ENCODE data around the gene HERC4.

DNA sequence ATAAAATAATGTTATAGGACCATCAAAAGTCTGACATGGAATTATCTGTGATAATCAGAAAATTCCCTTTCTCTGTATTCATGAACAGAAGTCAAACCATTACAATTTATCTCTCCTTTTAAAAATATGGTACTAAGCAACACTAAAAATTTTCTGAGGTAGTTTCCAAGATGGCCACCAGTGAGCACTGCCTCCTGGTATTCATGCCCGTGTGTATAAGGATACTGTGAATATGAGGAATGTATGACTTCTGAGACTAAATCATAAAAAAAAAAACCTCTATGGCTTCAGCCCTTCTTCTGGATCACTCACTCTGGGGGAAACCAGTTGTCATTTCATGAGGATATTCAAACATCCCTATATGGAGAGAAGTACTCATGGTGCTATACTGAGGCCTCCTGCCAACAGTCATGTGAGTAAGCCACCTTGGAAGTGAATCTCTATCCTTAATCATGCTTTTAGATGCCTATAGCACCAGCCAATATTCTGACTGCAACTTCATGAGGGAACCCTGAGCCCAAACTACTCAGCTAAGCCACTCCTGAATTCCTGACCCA is 149.6 kb downstream of the HERC4 start:
- TF ChIP-seq, protein P1, sequence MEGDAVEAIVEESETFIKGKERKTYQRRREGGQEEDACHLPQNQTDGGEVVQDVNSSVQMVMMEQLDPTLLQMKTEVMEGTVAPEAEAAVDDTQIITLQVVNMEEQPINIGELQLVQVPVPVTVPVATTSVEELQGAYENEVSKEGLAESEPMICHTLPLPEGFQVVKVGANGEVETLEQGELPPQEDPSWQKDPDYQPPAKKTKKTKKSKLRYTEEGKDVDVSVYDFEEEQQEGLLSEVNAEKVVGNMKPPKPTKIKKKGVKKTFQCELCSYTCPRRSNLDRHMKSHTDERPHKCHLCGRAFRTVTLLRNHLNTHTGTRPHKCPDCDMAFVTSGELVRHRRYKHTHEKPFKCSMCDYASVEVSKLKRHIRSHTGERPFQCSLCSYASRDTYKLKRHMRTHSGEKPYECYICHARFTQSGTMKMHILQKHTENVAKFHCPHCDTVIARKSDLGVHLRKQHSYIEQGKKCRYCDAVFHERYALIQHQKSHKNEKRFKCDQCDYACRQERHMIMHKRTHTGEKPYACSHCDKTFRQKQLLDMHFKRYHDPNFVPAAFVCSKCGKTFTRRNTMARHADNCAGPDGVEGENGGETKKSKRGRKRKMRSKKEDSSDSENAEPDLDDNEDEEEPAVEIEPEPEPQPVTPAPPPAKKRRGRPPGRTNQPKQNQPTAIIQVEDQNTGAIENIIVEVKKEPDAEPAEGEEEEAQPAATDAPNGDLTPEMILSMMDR (conservative IDR thresholded peaks at IDR 0.05; ENCODE audit: low read length) = no peak
- no peak for TF ChIP-seq EZH2phosphoT487 (IDR thresholded peaks at IDR 0.05; ENCODE audit: borderline replicate concordance, low read depth, low read length)
